MCF 10A (cell line): ENCODE measurements around the gene SCD. TPM values are rescaled to one million over a fixed set of nuclear protein-coding genes. Genes with fewer than 3 reads are reported as not detected.
"Not testable (repeated sequence)": the region's sequence is repeated elsewhere in the genome, so short reads cannot be mapped to it uniquely, and the experiment has no call there.

Experiments
- BruUV-seq: library from RNA; stranded (reverse); fragments of 400-500 nt; replicated peaks from 2 replicates; lab custom pipeline; 2021; lab: Mats Ljungman, UMichigan
- CTCF ChIA-PET: fragments of 300-600 bp; sonication (Branson Sonifier 250); formaldehyde crosslinking; extraction: SDS; loops from one replicate; lab custom pipeline; 2021; ENCODE audit warnings: antibody characterized with exemption, inconsistent platforms; lab: Yijun Ruan, JAX
- POLR2A ChIA-PET: fragments of 300-600, 350-650 bp; sonication (Branson Sonifier 250); formaldehyde crosslinking; extraction: SDS; loops from one replicate; lab custom pipeline; 2020; ENCODE audit warnings: antibody characterized with exemption, inconsistent platforms; lab: Yijun Ruan, JAX
- DNase-seq: peaks from one replicate; pipeline ENCODE4 v3.0.0-alpha.2; 2018; ENCODE audit not compliant: unreplicated experiment
- H3K27ac Mint-ChIP-seq: one replicate; pipeline ENCODE4 v1.8.0; 2022; ENCODE audit warnings: mild to moderate bottlenecking, low read depth, mixed read lengths; ENCODE audit not compliant: unreplicated experiment
- H3K27me3 Mint-ChIP-seq: one replicate; pipeline ENCODE4 v1.8.0; 2022; ENCODE audit warnings: mixed read lengths; ENCODE audit not compliant: insufficient read depth, unreplicated experiment
- H3K36me3 Mint-ChIP-seq: one replicate; pipeline ENCODE4 v1.8.0; 2022; ENCODE audit warnings: mild to moderate bottlenecking, moderate library complexity, mixed read lengths; ENCODE audit not compliant: insufficient read depth, unreplicated experiment
- H3K4me1 Mint-ChIP-seq: one replicate; pipeline ENCODE4 v1.8.0; 2022; ENCODE audit warnings: mixed read lengths; ENCODE audit not compliant: insufficient read depth, unreplicated experiment
- H3K4me3 Mint-ChIP-seq: one replicate; pipeline ENCODE4 v1.8.0; 2022; ENCODE audit warnings: mild to moderate bottlenecking, moderate library complexity, mixed read lengths; ENCODE audit not compliant: unreplicated experiment
- H3K9me3 Mint-ChIP-seq: one replicate; pipeline ENCODE4 v1.8.0; 2022; ENCODE audit warnings: mixed read lengths; ENCODE audit not compliant: unreplicated experiment
- intact Hi-C: fragments of 100-400 bp; cut with micrococcal nuclease; formaldehyde crosslinking; loops from 2 replicates; pipeline ENCODE4 v1.14.1; 2022
- total RNA-seq: library from RNA; stranded (reverse); gene quantifications from 2 replicates; pipeline ENCODE4 v1.2.3, GENCODE V29; 2022
- TF ChIP-seq, protein P1 (sequence below): fragments of 200-600 bp; IDR thresholded peaks from one replicate; pipeline ENCODE4 v1.8.0; 2022; ENCODE audit warnings: antibody characterized with exemption, mild to moderate bottlenecking; ENCODE audit not compliant: unreplicated experiment

SCD gene
- total RNA-seq, 1 experiment from 2014 or later, result 179 TPM

DNA sequence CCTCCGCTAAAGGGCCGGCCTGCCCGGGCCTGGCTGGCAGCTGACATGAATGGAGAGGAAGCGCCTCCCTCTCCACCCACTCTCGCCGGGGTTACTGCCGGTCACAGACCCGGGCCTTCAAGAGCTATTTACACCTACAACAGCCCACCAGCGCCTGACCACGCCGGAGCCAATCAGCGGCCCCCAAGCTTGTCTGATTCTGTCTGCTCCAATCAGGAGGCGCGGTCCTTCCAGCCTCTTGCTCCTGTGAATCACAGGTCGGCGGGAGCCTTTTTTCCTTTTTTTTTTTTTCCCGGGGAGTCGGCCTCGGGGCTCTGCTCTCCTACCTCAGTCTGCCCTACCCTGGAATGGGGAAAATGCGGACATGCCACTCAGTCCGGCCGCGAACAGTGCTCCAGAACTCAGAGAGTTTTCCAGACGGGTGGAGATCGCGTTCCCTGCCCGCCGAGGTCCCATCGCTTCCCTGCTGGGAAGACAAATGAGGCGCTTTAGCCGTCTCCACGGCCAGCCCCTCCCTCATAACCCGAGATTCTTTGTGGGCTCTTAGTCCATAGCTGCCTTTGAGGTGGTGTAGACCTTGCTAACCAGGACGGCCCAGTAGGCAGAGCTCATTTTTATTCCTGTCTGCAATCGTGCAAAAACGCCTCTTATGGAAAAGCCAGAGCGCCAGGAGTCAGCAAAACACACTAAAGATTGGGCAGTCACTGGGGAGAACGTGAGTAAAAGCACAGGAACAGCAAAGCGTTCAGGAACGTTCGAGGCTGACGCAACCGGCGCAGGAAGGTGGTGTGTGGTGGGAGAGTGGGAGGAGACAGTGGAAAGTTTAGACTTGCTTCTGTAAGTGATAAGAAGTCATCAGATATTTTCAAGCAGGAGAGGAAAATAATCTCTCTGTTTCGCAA is 26.5 kb downstream of the SCD start:
- TSS peak; percentile 85 for BruUV-seq
- CTCF ChIA-PET, result interaction anchor here (0.5 to 3.1 kb wide), 14 partner anchors 10 to 742 kb away, joined by 3 to 22 read pairs (median 5); partner anchors contain the start of genes LZTS2 and SCD
- intact Hi-C loops, result loop anchor here (1.0 kb wide), 4 partner anchors 9 to 60 kb away; partner anchors contain the start of gene SCD
- TF ChIP-seq, protein P1, sequence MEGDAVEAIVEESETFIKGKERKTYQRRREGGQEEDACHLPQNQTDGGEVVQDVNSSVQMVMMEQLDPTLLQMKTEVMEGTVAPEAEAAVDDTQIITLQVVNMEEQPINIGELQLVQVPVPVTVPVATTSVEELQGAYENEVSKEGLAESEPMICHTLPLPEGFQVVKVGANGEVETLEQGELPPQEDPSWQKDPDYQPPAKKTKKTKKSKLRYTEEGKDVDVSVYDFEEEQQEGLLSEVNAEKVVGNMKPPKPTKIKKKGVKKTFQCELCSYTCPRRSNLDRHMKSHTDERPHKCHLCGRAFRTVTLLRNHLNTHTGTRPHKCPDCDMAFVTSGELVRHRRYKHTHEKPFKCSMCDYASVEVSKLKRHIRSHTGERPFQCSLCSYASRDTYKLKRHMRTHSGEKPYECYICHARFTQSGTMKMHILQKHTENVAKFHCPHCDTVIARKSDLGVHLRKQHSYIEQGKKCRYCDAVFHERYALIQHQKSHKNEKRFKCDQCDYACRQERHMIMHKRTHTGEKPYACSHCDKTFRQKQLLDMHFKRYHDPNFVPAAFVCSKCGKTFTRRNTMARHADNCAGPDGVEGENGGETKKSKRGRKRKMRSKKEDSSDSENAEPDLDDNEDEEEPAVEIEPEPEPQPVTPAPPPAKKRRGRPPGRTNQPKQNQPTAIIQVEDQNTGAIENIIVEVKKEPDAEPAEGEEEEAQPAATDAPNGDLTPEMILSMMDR, result no peak
- peaks cover 4% of the 10 kb centered on the region for H3K36me3 Mint-ChIP-seq
- POLR2A ChIA-PET, result interaction anchor here (0.7 to 4.9 kb wide), 21 partner anchors 9 to 539 kb away, joined by 3 to 261 read pairs (median 4); partner anchors contain the start of genes BLOC1S2, NDUFB8, SCD and SLF2
- no peak overlapping the region for H3K4me3 Mint-ChIP-seq
- peak; percentile 100 for DNase-seq
- H3K9me3 Mint-ChIP-seq, result no peaks in the 10 kb centered on the region
- H3K27ac Mint-ChIP-seq, result no peak overlapping the region
- H3K4me1 Mint-ChIP-seq, result peaks cover 14% of the 10 kb centered on the region
- H3K27me3 Mint-ChIP-seq, result no peaks in the 10 kb centered on the region

GRCh38 chr10:100374200-100374655 is 27.2 kb downstream of the SCD start:
- CTCF ChIA-PET, result interaction anchor here (0.5 to 3.1 kb wide), 10 partner anchors 10 to 743 kb away, joined by 3 to 22 read pairs (median 6); partner anchors contain the start of genes LZTS2 and SCD
- POLR2A ChIA-PET, result interaction anchor here (0.7 to 4.9 kb wide), 18 partner anchors 9 to 160 kb away, joined by 3 to 261 read pairs (median 6); partner anchors contain the start of genes BLOC1S2, NDUFB8 and SCD

GRCh38 chr10:100374677-100375353 is 27.8 kb downstream of the SCD start:
- CTCF ChIA-PET, result interaction anchor here (0.6 to 3.1 kb wide), 6 partner anchors 12 to 56 kb away, joined by 3 to 22 read pairs (median 6); partner anchors contain the start of gene SCD

More at GRCh38 chr10:100374200-100374655, 27.2 kb downstream of the SCD start:
- no peak overlapping the region for H3K27ac Mint-ChIP-seq
- no peak for DNase-seq
- H3K4me3 Mint-ChIP-seq, result no peak overlapping the region
- no peaks in the 10 kb centered on the region for H3K27me3 Mint-ChIP-seq
- H3K9me3 Mint-ChIP-seq, result no peaks in the 10 kb centered on the region
- peaks cover 4% of the 10 kb centered on the region for H3K36me3 Mint-ChIP-seq
- intact Hi-C loops, result loop anchor here (1.0 kb wide), 3 partner anchors 27 to 59 kb away; partner anchors contain the start of gene SCD
- no TSS peak for BruUV-seq
- TF ChIP-seq, protein P1, result no peak
- H3K4me1 Mint-ChIP-seq, result peaks cover 14% of the 10 kb centered on the region

GRCh38 chr10:100376656-100377055 is 29.6 kb downstream of the SCD start:
- H3K27me3 Mint-ChIP-seq, intact Hi-C loops, BruUV-seq, H3K9me3 Mint-ChIP-seq, H3K4me3 Mint-ChIP-seq, H3K36me3 Mint-ChIP-seq, H3K4me1 Mint-ChIP-seq, DNase-seq, H3K27ac Mint-ChIP-seq: not testable (repeated sequence)
- ChIA-PET POLR2A (interaction anchor here (0.7 to 4.9 kb wide), 3 partner anchors 10 to 30 kb away, joined by 3 to 261 read pairs (median 62); partner anchors contain the start of gene SCD), CTCF (interaction anchor here (3.1 kb wide), 1 partner anchor 34 kb away, joined by 8 read pairs; no protein-coding TSS in a partner anchor)

More at GRCh38 chr10:100374677-100375353, 27.8 kb downstream of the SCD start:
- intact Hi-C loops, result loop anchor here (1.0 kb wide), 3 partner anchors 28 to 58 kb away; partner anchors contain the start of gene SCD
- not testable (repeated sequence) for H3K36me3 Mint-ChIP-seq, H3K27ac Mint-ChIP-seq, H3K9me3 Mint-ChIP-seq, DNase-seq, H3K27me3 Mint-ChIP-seq, BruUV-seq, H3K4me3 Mint-ChIP-seq
- POLR2A ChIA-PET, result interaction anchor here (0.6 to 4.9 kb wide), 13 partner anchors 11 to 100 kb away, joined by 3 to 261 read pairs (median 7); partner anchors contain the start of genes BLOC1S2 and SCD
- peaks cover 14% of the 10 kb centered on the region for H3K4me1 Mint-ChIP-seq
